EH (cell line): ENCODE measurements around the gene CMC2.

ENCODE experiments used
- DNase-seq: peaks from one replicate; pipeline ENCODE4 v3.0.0-alpha.2; 2015; ENCODE audit warnings: low read depth

The CMC2 gene

DNA sequence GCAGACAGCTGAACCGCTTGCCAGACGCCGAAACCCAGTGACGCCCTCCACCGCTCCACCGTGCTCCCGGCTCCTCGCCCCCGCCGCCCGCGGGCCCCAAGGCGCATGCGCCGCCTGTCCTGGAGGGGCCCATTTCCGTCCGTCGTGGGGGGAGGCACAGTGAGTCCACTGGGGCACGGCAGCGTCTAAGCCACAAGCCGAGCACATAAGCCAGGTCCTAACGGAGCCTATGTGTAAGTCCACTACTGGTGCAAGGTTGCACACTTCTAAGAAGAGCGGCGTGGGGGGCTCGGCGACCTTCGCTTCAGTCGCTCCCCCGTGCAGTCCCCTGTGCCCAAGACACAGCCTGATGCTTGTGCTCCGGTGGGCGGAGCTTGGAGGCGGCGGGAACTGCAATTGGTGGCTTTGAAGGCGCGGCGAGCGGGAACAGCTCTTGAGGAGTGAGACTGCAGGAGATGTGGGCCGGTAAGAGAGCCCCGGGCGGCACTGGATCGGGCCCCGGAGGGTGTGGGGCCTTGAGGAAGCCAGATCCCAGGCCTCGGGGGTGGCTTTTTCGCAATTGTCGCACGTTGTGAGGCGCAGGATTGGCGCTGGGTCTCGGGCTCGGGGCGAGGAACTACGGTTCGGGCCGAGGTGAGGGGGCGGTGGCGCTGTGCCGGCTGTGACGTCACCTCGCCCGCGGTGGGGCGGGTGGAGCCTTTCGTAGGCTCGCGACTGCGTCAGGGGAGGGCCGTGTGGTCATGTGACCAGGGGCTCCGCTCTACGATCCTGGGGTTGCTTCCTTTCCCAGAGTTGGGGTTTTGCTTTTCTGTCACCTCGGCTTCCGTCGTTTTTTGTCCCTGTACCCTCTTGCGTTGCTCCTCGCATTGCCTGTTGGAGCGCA lies at the start of gene CMC2, which contains the start of gene CENPN:
Gene CMC2, minus strand, starts transcription at position 73 of the 883 bp plus-strand sequence. CDS start 9,491 bp downstream, outside the sequence.
Gene CENPN, plus strand, starts transcription at position 402 of the 883 bp plus-strand sequence. CDS start 4,726 bp downstream, outside the sequence.
- DNase-seq = peak; percentile 99

DNA sequence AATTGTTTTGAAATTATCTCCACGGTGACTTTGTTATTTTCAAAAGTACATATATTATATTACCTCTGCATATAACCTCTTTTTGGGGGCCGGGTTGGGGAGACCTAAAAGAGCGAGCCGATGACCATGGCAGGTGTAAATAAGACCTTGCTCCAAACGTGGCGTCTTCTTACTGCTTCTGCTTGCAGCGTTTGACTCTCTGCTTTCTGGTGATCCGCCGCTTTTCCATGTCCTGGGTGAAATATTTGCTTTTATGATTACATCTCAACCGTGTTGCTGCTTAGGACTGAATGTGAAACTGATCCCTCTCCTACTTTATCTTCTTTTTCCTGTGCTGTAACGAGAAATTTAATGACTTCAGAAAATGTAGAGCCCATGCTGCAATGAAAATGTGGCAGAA lies 47.1 kb upstream of the CMC2 start:
- no peak for DNase-seq

DNA sequence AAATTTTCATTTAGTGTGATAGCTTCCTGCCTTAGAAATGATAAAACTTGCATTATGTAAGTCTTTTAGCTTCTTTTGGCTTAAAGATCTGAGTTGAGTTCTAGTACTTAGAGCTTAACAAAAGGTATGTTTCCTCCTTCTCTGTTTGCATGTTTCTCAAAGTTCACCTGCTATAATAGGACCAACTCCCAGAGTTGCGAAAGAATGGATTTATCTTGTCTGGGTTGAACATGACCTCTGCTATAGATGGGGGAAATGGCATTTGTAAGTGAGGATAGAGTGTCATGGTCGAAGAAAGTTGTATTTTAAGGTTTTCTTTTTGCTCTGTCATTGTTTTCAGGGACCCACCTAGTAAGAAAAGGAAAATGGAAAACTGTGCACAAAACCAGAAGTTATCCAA lies 36.1 kb upstream of the CMC2 start:
- no peak for DNase-seq

DNA sequence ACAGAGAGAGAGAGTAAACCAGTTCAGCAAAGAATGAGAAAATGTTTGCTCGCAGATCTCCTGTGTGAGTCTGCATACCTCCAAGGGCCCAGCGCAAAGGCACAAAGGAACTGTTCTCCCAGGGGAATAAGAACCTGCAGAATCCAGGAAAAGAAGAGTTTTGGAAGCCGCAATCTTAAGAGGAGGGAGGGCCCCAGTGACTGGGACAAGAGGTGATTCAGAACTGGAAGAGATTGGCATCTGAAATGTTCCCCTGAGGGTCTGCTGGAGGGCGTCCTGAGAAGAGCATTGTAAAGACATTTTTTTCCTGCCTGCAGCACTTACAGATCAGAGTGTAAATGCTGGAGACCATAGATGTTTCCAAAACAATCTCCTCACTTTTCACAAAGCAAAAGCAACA lies 35.0 kb upstream of the CMC2 start:
- no peak for DNase-seq

DNA sequence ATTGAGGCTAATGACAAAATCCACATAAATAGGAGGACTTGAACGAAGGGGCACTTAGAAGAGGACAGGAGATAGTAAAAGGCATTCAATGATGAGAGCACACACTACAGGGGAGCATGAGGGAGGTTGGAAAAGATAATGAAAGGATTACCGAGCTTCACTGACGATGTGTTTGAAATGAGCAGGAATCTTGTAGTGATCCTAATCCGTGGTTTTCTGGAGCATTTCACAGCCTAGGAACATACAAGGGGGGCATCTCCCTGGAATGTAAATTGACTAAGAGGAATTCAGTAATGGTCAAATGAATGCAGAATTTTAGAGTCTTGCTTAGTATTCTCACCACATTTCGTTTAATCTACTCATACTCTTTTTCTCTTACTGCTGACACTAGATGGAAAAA lies 34.2 kb upstream of the CMC2 start:
- peak; percentile 34 for DNase-seq

DNA sequence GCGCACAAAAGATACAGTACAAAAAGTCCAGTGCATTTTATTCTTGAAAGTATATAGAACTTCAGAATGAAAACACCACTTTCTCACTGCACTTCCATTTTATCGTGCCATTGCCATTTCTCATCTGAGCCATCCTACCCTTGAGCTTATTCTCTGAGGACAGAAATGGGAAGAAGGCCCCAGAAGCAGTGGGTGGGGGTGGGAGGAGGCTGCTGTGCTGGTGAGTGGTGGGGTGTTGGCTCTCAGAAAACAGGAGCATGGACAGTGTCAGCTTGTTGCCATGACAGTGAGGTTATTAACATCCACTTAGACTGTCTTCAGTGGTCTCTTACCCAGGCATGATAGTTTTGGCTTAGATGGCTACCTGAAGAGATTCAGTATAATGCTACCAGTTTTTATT lies 33.4 kb upstream of the CMC2 start:
- DNase-seq = no peak

DNA sequence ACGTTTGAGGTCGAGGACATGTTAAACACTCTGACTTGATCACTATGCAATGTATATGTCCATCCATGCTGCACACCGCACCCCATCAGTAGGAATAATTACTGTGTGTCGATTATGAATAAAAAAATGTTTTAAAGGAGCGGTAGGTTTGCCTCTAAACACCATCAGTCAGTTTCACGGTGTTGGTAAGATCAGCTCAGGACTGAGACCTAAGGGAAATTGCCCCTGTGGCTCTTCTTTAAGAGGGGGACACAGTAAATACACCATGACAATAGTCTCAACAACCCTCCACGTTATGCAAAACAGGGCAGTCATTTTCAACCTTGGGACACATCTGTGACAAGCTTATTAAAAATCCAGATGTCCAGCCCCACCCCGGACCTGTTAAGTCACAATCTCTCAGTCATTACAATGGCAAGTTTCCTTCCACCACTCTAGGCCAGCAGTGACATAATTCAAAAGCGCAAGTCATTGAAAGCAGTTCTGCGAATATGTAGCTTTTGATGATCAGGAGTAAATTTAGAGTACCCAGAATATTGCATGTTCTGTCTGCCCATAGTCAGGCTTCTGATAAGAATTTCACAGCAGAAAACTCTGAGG lies 30.2 kb upstream of the CMC2 start:
- DNase-seq = peak; percentile 10

DNA sequence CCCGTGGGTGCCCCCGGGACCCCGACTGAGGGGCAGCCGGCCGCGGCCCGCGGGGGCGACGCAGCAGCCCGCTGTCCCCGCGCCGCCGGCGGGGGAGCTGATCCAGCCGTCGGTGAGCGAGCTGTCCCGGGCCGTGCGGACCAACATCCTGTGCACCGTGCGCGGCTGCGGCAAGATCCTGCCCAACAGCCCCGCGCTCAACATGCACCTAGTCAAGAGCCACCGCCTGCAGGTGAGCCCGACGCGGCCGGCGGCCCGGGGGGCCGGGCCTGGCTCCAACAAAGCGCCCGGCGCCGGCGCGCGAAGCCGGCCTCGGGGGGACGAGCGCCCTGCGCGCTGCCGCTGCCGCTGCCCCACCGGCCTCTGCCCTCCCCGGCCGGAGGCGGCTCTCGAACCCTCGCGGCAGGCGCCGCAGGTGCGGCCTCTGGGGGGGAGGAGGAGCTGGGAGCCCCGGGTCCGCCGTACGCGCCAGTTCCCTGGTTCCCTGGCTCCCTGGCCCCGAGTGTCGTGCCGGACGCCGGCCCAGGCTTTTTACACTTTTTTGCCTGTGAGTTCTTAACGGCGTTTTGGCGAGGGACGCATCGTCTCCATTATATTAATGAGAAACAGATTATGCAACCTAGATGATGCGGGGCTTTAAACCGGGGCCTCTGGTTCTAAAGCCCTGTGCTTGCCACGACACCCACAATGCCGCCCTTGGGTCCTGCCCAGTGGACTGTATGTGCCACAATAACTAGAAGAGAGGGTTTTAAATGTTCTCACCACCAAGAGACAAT lies 29.5 kb upstream of the CMC2 start:
- peak; percentile 46 for DNase-seq

DNA sequence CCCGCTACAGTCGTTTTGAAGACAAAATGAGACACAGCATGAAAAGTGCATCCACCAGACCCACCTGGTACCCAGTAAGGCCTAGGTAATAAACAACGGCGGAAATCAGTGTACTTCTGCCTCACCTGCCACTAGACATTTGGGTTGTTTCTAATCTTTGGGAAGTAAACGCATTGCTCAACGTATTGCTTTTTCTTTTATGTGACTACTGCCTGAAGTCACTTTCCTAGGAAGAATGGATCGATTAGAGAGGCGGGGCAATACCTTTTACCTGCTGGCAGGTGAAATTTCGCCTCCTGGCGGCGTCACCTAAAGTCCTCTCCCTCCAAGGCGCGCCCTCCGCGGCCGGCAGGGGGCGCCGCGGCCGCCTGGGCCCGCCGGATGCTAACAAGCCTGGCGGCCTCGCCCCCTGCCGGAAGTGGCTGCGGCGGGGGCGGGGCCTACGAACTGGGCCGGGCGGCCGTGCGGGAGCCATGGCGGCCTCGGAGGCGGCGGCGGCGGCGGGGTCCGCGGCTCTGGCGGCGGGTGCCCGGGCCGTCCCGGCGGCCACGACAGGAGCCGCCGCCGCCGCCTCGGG lies 28.8 kb upstream of the CMC2 start, which contains the start of gene ATMIN:
Gene ATMIN, plus strand, starts transcription at position 445 of the 577 bp plus-strand sequence. Its CDS starts 29 bp downstream, at position 474.
- DNase-seq = peak; percentile 83

DNA sequence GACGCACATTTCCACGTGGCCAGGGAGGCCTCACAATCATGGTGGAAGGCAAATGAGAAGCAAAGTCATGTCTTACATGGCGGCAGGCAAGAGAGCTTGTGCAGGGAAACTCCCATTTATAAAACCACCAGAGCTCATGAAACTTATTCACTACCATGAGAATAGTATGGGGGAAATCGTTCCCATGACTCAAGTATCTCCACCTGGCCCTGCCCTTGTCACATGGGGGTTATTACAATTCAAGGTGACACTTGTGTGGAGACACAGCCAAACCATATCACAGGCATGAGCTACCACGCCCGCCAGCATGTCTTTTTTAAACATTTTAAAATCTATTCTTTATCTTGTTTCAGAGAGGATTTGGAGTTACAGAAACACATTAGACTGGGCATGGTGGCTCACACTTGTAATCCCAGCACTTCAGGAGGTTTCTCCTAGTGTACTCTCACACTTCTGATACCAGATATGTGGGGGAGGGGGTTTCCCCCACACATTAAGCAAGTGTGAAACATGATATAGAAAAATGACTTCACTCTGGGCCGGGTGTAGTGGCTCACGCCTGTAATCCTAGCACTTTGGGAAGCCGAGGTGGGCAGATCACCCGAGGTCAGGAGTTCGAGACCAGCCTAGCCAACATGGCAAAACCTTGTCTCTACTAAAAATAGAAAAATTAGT lies 23.4 kb upstream of the CMC2 start:
- DNase-seq = no peak

DNA sequence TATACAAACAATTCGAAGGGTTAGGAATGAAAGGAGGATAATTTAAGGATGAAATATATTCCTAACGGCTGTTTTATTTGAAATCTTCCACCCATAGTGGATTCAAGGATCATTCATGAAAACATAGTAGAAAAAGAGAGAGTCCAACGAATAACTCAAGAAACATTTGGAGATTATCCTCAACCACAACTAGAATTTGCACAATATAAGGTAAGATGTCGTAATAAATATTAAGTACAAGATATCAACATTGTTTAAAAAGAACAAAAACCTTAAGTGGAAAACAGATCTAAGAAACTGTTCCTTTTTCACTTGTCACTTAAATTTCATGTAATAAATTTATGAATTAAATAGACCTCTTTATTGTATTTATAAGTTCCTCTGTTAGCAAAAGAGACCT lies 19.7 kb upstream of the CMC2 start:
- DNase-seq = no peak

DNA sequence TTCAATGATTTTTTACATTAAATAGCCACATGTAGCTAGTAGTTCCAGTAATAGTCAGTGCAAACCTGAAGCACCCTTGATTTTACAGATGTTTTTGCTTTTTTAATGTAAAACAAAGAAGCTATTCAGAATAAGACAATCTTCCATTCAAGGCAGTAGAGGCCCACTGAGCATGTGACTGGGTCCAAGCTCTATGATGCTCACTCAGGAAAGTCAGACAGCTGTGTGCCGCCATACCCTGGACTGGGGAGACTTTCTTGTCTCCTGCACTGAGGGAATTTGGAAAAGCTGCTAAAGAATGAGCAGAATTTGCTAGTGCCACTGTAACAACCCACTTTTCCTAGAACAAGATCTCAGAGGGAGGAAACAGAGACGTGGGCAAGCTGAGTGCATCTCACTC lies 11.8 kb upstream of the CMC2 start:
- DNase-seq = no peak

DNA sequence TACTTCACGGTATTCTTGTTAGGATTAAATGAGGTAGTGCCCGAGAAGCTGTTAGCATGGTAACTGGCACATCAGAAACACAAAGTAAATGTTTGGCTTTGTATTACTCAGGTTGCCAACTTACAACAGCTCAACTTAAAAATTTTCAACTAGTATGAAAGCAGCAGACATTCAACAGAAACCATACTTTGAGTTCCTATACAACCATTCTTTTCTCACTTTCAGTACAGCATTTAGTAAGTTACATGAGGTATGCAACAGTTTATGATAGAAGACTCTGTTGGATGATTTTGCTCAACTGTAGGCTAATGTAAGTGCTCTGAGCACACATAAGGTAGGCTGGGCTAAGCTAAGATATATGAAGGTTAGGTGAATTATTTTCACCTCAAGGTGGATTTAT lies 8.0 kb upstream of the CMC2 start:
- DNase-seq = no peak

DNA sequence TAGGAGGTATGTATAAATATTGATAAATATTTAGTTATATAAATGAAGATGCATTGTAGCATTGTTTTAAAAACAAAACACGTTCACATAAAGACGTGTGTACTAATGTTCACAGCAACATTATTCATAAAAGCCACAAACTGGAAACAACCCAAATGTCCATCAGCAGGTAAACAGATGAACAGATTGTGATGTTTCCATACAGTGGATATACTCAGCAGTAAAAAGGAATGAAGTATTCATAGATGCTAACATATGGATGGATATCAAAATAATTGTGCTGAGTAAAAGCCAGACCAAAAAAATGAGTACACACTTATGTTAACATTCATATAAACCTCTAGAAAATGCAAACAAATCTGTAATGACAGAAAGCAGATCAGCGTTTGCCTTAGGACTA lies 6.3 kb upstream of the CMC2 start:
- DNase-seq = no peak

DNA sequence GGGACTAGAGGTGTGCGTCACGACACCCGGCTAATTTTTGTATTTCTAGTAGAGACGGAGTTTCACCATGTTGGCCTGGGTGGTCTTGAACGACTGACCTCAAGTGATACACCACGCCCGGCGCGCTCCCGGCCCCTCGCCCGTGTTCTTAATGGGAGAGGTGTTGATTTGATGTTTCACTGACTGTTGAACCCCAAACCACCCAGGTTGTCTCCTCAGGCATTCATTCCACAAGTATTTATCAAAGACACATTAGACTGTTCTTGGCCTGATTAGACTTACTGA lies 1.8 kb upstream of the CMC2 start:
- no peak for DNase-seq

DNA sequence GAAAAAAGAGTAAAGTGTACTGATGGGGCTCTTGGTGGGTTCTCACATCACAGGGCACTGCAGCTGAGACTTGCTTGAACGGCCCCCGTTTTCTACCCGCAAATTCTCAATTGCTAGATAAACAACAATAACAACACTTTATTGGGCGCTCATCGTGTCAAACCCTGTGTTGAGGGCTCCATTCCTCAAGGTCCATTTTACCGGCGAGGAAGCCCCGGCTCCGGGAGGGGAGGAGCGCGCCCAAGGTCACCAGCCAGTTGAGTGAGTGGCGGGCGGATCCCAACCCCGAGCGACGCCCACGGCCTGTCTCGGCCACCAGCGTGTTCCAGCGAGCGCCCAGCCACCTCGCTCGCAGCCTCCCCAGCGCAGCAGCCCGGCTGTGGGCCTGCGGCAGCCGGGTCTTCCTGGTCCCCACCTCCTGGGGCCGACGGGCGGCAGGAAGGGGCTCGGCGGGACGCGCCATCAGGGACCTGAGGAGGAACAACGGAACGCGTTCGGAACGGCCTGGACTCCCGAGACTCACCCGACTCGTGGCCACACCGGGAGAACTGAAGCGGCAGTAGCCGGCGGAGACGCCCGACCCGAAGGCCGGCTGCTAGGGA lies 373 bp downstream of the CMC2 start:
- peak; percentile 67 for DNase-seq

DNA sequence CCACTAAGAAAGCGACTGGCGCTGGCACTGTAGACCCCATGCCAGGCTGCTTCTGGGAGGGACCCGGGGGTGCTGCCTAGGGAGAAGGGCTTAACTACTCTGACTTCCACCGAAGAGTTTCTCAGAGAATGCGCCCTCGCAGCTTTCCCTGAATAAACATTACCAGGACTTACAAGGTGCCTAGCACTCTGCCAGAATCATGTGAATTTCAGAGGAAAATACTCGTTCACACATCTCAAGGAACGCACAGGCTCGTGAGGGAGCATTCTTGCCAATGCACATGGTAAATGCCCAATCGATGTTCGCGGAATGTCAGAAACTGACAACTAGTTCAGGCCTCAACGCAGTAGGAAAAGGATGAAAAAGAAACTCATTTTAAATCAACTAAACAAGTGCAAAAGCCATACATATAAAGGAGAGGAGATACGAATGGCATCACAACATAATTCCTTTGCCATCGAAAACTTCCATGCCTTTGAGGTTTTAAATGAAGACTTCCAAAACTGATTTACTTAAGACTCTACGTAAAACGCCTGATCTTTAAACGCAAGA lies 999 bp downstream of the CMC2 start:
- no peak for DNase-seq

DNA sequence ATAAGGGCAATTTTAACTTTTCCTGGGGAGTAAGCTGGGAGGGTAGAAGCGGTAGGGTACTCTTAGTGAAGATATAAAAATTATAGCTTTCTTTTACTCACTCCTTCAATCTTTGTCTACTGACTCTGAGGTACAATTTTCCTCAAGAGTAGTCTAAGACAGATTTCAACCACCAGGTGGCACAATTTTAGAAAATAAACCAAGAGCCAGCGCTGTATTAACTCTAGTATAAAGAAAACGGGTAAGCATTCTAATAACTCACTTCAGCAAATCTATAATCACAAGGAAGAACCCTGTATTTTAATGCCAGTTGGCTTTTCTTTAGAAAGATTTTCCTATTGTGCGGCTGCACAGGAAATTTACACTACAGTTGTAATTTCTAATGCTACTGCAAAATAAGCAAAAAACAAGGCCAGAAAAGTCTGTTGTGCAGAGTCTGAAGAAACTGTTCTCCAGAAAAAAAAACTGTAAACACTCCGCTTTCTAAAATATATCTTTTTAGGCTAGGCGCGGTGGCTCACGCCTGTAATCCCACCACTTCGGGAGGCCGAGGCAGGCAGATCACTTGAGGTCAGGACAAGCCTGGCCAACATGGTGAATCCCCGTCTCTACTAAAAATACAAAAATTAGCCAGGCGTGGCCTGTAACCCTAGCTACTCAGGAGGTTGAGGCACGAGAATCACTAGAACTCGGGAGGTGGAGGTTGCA lies 1.9 kb downstream of the CMC2 start:
- DNase-seq = peak; percentile 68

DNA sequence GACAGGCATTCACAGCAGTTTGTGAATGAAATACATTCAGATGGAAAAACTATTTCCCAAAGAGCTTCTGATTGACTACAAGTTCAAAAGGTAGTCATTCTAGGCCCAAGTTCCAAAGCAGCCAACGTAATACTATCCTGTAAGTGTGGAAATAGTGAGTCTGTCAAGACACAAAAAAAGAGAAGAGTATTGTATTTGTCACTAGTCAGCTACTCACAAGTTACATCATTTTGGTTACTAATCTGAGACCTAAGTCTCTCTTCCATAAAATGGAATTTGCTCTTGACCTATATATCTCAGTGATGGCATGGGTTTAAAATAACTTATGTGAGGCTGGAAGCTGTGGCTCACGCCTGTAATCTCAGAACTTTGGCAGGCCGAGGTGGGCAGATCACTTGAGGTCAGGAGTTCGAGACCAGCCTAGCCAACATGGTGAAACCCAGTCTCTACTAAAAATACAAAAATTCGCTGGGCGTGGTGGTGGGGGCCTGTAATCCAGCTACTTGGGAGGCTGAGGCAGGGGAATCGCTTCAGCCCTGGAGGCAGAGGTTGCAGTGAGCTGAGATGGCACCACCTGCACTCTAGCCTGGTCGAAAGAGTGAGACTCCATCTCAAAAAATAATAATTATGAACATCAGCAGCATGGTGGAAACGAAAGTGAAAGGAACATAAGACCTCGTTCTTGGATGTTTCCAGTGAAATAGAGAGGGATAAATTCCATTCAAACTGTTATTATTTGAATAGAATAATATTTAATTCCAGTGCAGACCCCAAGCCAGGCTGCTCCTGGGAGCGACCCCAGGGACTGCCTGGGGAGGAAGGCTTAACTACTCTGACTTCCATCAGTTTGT lies 2.9 kb downstream of the CMC2 start:
- DNase-seq = peak; percentile 37

DNA sequence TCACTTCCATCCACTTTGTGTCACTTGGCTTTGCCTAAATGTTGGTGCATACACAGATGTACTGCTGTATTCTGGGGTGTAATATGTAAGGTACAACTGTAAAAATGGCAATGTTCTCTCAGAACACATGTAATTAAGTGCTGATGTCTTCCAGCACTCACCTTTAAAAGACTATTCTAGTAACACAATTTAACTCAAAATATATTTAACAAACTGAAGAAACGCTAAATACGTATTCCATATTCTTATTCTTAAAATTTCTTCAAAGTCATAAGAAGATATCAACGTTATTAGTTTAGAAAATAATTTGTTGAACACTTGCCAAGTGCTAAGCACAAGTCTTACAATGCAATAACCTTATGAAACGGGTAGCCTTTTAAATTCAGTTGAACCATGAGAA lies 3.6 kb downstream of the CMC2 start:
- no peak for DNase-seq
